Lower leg skin (tissue), 4 donors: Measurements from ENCODE around the gene DNAJC4. TPM values are rescaled to one million over a fixed set of nuclear protein-coding genes. Genes with fewer than 3 reads are reported as not detected.

ENCODE experiments used
- DNase-seq, 2 donors: peaks; one replicate each; pipeline ENCODE4 v3.0.0-alpha.2; 2019; ENCODE audit warnings: low spot score in 2 of 2
- H3K4me3 ChIP-seq: fragments of 200-600 bp; sonication (generic); 2 replicates; pipeline ENCODE4 v1.5.1; 2017; ENCODE audit warnings: mild to moderate bottlenecking, low read depth; ENCODE audit not compliant: poor library complexity, severe bottlenecking
- POLR2A ChIP-seq, 2 donors: fragments of 450-650 bp; IDR thresholded peaks; one replicate each; pipeline ENCODE4 v1.6.1; 2016 to 2017; ENCODE audit warnings: antibody characterized with exemption in 2 of 2, mild to moderate bottlenecking in 1 of 2, moderate library complexity in 1 of 2
- WGBS, 2 donors: methylation state at CpG; one replicate each; pipeline ENCODE4 v1.1.5; 2018; 5-methylcytosine and 5-hydroxymethylcytosine counted together
- intact Hi-C: fragments of 100-400 bp; cut with DNase I; formaldehyde crosslinking; loops from one replicate; pipeline ENCODE4 v1.15.0; 2023; ENCODE audit warnings: low total_unique reads
- total RNA-seq, 4 donors: library from RNA; depleted of rRNA; stranded (reverse); fragments of >200 nt; gene quantifications; one replicate each; pipeline ENCODE4 v1.1.0, GENCODE V29; 2016
- TF ChIP-seq, protein P1 (sequence below), 3 donors: fragments of 450-650 bp; IDR thresholded peaks; one replicate each; pipeline ENCODE4 v1.5.1; 2016; ENCODE audit warnings: antibody characterized with exemption in 3 of 3, mild to moderate bottlenecking in 3 of 3, moderate library complexity in 2 of 3

DNAJC4 gene
- total RNA-seq, 4 donors from 2014 or later: 19.2 to 37.6 (median 30.8) TPM

DNA sequence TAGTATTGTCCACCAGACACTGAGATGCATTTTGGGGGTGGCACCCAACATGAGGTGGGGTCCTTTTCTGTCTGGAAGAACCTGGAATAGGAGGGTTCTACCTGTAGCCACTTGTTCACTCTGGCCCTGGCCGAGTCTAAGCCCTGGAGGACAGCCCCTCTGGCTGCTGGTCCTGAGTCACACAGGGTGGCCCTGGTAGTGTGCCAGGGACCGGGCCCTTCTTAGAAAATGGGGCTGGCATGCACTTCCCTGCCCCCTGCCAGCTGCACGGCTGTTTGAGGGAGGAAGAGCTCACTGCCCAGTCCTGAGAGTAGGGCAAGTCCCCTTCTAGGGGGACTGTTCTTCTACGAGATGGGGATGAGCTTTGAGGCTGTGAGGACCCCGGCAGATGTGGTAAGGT is 23.1 kb downstream of the DNAJC4 start:
- 43 to 46% methylated on average over 5 of the region's 5 CpGs for WGBS, 2 donors
- no peak overlapping the region for H3K4me3 ChIP-seq
- intact Hi-C loops: no loop called here
- DNase-seq: no peak
- TF ChIP-seq, protein P1, sequence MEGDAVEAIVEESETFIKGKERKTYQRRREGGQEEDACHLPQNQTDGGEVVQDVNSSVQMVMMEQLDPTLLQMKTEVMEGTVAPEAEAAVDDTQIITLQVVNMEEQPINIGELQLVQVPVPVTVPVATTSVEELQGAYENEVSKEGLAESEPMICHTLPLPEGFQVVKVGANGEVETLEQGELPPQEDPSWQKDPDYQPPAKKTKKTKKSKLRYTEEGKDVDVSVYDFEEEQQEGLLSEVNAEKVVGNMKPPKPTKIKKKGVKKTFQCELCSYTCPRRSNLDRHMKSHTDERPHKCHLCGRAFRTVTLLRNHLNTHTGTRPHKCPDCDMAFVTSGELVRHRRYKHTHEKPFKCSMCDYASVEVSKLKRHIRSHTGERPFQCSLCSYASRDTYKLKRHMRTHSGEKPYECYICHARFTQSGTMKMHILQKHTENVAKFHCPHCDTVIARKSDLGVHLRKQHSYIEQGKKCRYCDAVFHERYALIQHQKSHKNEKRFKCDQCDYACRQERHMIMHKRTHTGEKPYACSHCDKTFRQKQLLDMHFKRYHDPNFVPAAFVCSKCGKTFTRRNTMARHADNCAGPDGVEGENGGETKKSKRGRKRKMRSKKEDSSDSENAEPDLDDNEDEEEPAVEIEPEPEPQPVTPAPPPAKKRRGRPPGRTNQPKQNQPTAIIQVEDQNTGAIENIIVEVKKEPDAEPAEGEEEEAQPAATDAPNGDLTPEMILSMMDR (IDR thresholded peaks at IDR 0.05): no peak
- no peak for TF ChIP-seq POLR2A (IDR thresholded peaks at IDR 0.05)

DNA sequence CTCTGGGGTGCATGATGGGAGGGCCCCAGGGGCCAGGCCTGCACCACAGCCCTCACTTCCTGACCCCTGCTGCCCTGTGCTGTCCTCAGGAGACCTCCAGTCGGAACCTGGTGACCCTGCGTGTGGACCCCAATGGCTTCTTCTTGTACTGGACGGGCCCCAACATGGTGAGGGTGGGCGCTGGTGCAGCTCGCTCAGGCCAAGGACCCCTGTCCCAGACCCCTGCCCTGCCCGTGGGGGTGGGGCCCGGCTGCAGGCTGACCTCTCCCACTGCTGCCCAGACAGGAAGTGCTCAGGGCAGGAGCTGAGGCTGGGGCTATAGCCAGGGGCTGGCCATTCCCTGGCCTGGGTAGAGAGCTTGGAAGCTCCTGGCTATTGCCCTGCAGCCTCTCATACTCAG is 24.0 kb downstream of the DNAJC4 start:
- no peak for DNase-seq
- WGBS, 2 donors: 85 to 95% methylated on average over 4 to 7 of the region's 7 CpGs
- no peak overlapping the region for H3K4me3 ChIP-seq
- TF ChIP-seq POLR2A (IDR thresholded peaks at IDR 0.05): no peak
- TF ChIP-seq, protein P1 (IDR thresholded peaks at IDR 0.05): no peak
- intact Hi-C loops: no loop called here

DNA sequence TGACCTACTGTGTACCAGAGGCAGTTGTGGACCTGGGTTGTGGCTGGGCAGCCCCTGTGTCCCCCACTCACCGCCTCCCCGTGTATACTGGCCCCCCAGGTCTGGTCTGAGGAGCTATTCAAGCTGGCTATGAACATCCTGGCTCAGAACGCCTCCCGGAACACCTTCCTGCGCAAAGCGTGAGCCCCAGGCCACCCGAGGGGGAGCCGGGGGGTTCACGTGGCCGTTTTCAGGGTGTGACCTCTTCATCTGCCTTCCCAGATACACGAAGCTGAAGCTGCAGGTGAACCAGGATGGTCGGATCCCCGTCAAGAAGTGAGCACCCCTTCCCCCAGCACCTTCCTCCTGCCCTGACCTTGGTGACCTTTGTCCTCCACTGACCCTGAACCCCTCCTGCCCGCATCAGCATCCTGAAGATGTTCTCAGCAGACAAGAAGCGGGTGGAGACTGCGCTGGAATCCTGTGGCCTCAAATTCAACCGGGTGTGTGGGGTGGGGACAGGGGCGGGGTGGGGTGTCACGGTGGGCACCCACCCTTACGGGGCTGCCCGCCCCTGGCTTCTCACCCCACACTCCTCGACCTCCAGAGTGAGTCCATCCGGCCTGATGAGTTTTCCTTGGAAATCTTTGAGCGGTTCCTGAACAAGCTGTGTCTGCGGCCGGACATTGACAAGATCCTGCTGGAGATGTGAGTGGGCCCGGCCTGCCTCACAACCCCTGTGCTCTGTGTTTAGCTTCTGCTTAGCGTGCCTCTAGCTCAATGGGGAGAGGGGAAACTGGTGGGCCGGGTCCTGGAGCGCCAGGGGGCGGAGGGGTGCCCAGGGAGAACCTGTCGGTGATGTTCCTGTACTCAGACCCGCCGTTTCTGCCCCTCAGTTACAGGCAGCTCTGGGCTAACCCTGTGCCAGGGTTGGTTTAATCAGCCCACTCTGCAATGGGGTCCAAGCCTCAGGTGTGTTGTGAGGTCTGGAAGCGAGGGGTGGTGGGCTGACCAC is 25.1 kb downstream of the DNAJC4 start:
- no peak for TF ChIP-seq POLR2A (IDR thresholded peaks at IDR 0.05)
- TF ChIP-seq, protein P1 (IDR thresholded peaks at IDR 0.05): no peak
- WGBS, 2 donors: 85 to 90% methylated on average over 34 to 35 of the region's 35 CpGs
- intact Hi-C loops: no loop called here
- no peak for DNase-seq
- no peak overlapping the region for H3K4me3 ChIP-seq

DNA sequence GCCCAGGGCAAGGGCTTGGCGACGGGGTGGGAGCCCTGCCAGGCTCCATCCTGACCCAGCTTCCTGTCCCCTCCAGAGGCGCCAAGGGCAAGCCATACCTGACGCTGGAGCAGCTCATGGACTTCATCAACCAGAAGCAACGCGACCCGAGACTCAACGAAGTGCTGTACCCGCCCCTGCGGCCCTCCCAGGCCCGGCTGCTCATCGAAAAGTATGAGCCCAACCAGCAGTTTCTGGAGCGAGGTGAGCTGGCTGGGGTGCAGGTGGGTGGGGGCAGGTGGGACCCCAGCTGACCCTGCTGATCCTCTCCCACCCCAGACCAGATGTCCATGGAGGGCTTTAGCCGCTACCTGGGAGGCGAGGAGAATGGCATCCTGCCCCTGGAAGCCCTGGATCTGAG is 26.0 kb downstream of the DNAJC4 start:
- DNase-seq: no peak
- TF ChIP-seq, protein P1 (IDR thresholded peaks at IDR 0.05): no peak
- no peak for TF ChIP-seq POLR2A (IDR thresholded peaks at IDR 0.05)
- intact Hi-C loops: no loop called here
- WGBS, 2 donors: 76 to 85% methylated on average over 15 of the region's 15 CpGs
- H3K4me3 ChIP-seq: no peak overlapping the region

DNA sequence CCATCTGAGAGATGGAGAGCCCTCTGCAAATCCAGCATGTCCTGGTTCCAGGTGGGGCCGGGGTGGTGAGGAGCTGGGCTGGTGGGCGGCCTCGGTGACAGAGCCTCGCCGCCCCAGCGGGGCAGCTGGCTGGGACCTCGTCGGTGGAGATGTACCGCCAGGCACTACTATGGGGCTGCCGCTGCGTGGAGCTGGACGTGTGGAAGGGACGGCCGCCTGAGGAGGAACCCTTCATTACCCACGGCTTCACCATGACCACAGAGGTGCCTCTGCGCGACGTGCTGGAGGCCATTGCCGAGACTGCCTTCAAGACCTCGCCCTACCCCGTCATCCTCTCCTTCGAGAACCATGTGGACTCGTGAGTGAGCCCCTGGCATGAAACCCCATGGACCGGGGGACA is 28.0 kb downstream of the DNAJC4 start:
- no peak for DNase-seq

More for the DNA sequence above, 28.0 kb downstream of the DNAJC4 start:
- WGBS, 2 donors: 88 to 91% methylated on average over 24 of the region's 24 CpGs
- intact Hi-C loops: no loop called here
- TF ChIP-seq POLR2A (IDR thresholded peaks at IDR 0.05): no peak
- TF ChIP-seq, protein P1 (IDR thresholded peaks at IDR 0.05): no peak
- no peak overlapping the region for H3K4me3 ChIP-seq
